LNCAP (cell line): ENCODE data around the gene MRM2.

Experiments used
- CTCF ChIP-seq: fragments of 450-650 bp; IDR thresholded peaks from 2 replicates; pipeline ENCODE4 v1.5.1; 2017; ENCODE audit warnings: mild to moderate bottlenecking

The MRM2 gene

GRCh38 chr7:2273866-2274265 is 31.9 kb upstream of the MRM2 start:
- TF ChIP-seq CTCF: no peak

- TF ChIP-seq CTCF: no peak
Measured at GRCh38 chr7:2272031-2272430, 30.0 kb upstream of the MRM2 start.

- TF ChIP-seq CTCF: no peak
Measured at GRCh38 chr7:2271273-2272026, 29.4 kb upstream of the MRM2 start.

- TF ChIP-seq CTCF: no peak
Measured at GRCh38 chr7:2270495-2270894, 28.5 kb upstream of the MRM2 start.

GRCh38 chr7:2269991-2270460 is 28.0 kb upstream of the MRM2 start:
- no peak for TF ChIP-seq CTCF

GRCh38 chr7:2266911-2267310 is 24.9 kb upstream of the MRM2 start:
- TF ChIP-seq CTCF: no peak

GRCh38 chr7:2264158-2264557 is 22.2 kb upstream of the MRM2 start:
- no peak for TF ChIP-seq CTCF

GRCh38 chr7:2263176-2263575 is 21.2 kb upstream of the MRM2 start:
- TF ChIP-seq CTCF: no peak
